ENCODE results near the gene SLIT1.

SLIT1 gene

GRCh38 chr10:97136756-97137155, 49.0 kb downstream of the SLIT1 start:
- Histone ChIP-seq H3K27me3 (ENCODE audit: low read length) (no peaks in the 10 kb centered on the region), H3K27ac (ENCODE audit: low read depth, low read length) (no peak overlapping the region), H3K4me2 (ENCODE audit: low read depth, low read length, poor library complexity, severe bottlenecking) (no peak overlapping the region), H3K9me3 (ENCODE audit: insufficient read depth, low read length) (no peaks in the 10 kb centered on the region), H2AFZ (ENCODE audit: low read depth, low read length, severe bottlenecking) (no peak overlapping the region), H3K79me2 (ENCODE audit: insufficient read depth, low read length) (no peaks in the 10 kb centered on the region), H3K4me3 (ENCODE audit: insufficient read depth, low read length, poor library complexity, severe bottlenecking) (no peak overlapping the region), H3K36me3 (ENCODE audit: low read length) (no peaks in the 10 kb centered on the region), H3F3A (ENCODE audit: insufficient read depth) (no peaks in the 10 kb centered on the region), H3K9ac (ENCODE audit: low read length) (no peak overlapping the region), H3K9me2 (replicated peaks; ENCODE audit: insufficient read depth, low read length) (no peaks in the 10 kb centered on the region), H4K20me1 (ENCODE audit: low read depth, low read length) (no peaks in the 10 kb centered on the region)
- no peak for TF ChIP-seq EZH2phosphoT487 (conservative IDR thresholded peaks at IDR 0.05; ENCODE audit: low read length)
- TF ChIP-seq, protein P1, sequence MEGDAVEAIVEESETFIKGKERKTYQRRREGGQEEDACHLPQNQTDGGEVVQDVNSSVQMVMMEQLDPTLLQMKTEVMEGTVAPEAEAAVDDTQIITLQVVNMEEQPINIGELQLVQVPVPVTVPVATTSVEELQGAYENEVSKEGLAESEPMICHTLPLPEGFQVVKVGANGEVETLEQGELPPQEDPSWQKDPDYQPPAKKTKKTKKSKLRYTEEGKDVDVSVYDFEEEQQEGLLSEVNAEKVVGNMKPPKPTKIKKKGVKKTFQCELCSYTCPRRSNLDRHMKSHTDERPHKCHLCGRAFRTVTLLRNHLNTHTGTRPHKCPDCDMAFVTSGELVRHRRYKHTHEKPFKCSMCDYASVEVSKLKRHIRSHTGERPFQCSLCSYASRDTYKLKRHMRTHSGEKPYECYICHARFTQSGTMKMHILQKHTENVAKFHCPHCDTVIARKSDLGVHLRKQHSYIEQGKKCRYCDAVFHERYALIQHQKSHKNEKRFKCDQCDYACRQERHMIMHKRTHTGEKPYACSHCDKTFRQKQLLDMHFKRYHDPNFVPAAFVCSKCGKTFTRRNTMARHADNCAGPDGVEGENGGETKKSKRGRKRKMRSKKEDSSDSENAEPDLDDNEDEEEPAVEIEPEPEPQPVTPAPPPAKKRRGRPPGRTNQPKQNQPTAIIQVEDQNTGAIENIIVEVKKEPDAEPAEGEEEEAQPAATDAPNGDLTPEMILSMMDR (IDR thresholded peaks at IDR 0.05; ENCODE audit: insufficient read depth, low read length, poor library complexity, severe bottlenecking): no peak

GRCh38 chr10:97135464-97135863, 50.3 kb downstream of the SLIT1 start:
- TF ChIP-seq EZH2phosphoT487 (conservative IDR thresholded peaks at IDR 0.05; ENCODE audit: low read length): no peak
- TF ChIP-seq, protein P1 (IDR thresholded peaks at IDR 0.05; ENCODE audit: insufficient read depth, low read length, poor library complexity, severe bottlenecking): no peak
- Histone ChIP-seq H3K9me2 (replicated peaks; ENCODE audit: insufficient read depth, low read length) (no peaks in the 10 kb centered on the region), H3K36me3 (ENCODE audit: low read length) (no peaks in the 10 kb centered on the region), H3K27ac (ENCODE audit: low read depth, low read length) (no peak overlapping the region), H3K9ac (ENCODE audit: low read length) (no peak overlapping the region), H2AFZ (ENCODE audit: low read depth, low read length, severe bottlenecking) (no peak overlapping the region), H3K9me3 (ENCODE audit: insufficient read depth, low read length) (no peaks in the 10 kb centered on the region), H3K27me3 (ENCODE audit: low read length) (no peaks in the 10 kb centered on the region), H3K4me2 (ENCODE audit: low read depth, low read length, poor library complexity, severe bottlenecking) (no peak overlapping the region), H3K79me2 (ENCODE audit: insufficient read depth, low read length) (no peaks in the 10 kb centered on the region), H4K20me1 (ENCODE audit: low read depth, low read length) (no peaks in the 10 kb centered on the region), H3F3A (ENCODE audit: insufficient read depth) (no peaks in the 10 kb centered on the region), H3K4me3 (ENCODE audit: insufficient read depth, low read length, poor library complexity, severe bottlenecking) (no peak overlapping the region)

- H3F3A ChIP-seq (ENCODE audit: insufficient read depth): no peaks in the 10 kb centered on the region
- no peaks in the 10 kb centered on the region for H3K9me3 ChIP-seq (ENCODE audit: insufficient read depth, low read length)
- no peaks in the 10 kb centered on the region for H3K79me2 ChIP-seq (ENCODE audit: insufficient read depth, low read length)
- H4K20me1 ChIP-seq (ENCODE audit: low read depth, low read length): no peaks in the 10 kb centered on the region
- no peak overlapping the region for H2AFZ ChIP-seq (ENCODE audit: low read depth, low read length, severe bottlenecking)
- H3K27ac ChIP-seq (ENCODE audit: low read depth, low read length): no peak overlapping the region
- H3K9ac ChIP-seq (ENCODE audit: low read length): no peak overlapping the region
- H3K36me3 ChIP-seq (ENCODE audit: low read length): no peaks in the 10 kb centered on the region
- H3K4me2 ChIP-seq (ENCODE audit: low read depth, low read length, poor library complexity, severe bottlenecking): no peak overlapping the region
- no peaks in the 10 kb centered on the region for H3K9me2 ChIP-seq (replicated peaks; ENCODE audit: insufficient read depth, low read length)
- H3K27me3 ChIP-seq (ENCODE audit: low read length): no peaks in the 10 kb centered on the region
- no peak overlapping the region for H3K4me3 ChIP-seq (ENCODE audit: insufficient read depth, low read length, poor library complexity, severe bottlenecking)
- TF ChIP-seq, protein P1 (IDR thresholded peaks at IDR 0.05; ENCODE audit: insufficient read depth, low read length, poor library complexity, severe bottlenecking): no peak
- TF ChIP-seq EZH2phosphoT487 (conservative IDR thresholded peaks at IDR 0.05; ENCODE audit: low read length): no peak
These were observed 50.8 kb downstream of the SLIT1 start for GRCh38 chr10:97134983-97135382.

Measured in SU-DHL-6 (cell line).